HCT116 (cell line): Measurements from ENCODE around the gene MARCHF7. TPM values are rescaled to one million over a fixed set of nuclear protein-coding genes. Genes with fewer than 3 reads are reported as not detected.

ENCODE experiments used
- ATAC-seq: fragments of 200-7000 bp; cut with Tn5 transposase; 2 replicates; pipeline ENCODE4 v1.9.1; 2020; ENCODE audit warnings: mild to moderate bottlenecking, moderate library complexity
- Bru-seq: library from RNA; stranded (reverse); fragments of 400-500 nt; gene quantifications from one replicate; lab custom pipeline; 2021; lab: Mats Ljungman, UMichigan
- BruChase-seq, 2 experiments: library from RNA; stranded (reverse); fragments of 400-500 nt; gene quantifications; one replicate each; lab custom pipeline; 2021; lab: Mats Ljungman, UMichigan
- BruUV-seq: library from RNA; stranded (reverse); fragments of 400-500 nt; replicated peaks from 2 replicates; lab custom pipeline; 2021; lab: Mats Ljungman, UMichigan
- CTCF ChIA-PET: fragments of 300-600 bp; sonication (Branson Sonifier 250); formaldehyde crosslinking; loops from one replicate; lab custom pipeline; 2021; ENCODE audit warnings: antibody characterized with exemption; lab: Charles Lee
- POLR2A ChIA-PET: fragments of 300-600, 350-600 bp; sonication (Branson Sonifier 250); formaldehyde crosslinking; loops from one replicate; lab custom pipeline; 2021; ENCODE audit warnings: antibody characterized with exemption; lab: Charles Lee
- RAD21 ChIA-PET, 2 experiments: fragments of 300-600 bp; sonication (Branson Sonifier 250); formaldehyde crosslinking; loops; one replicate each; lab custom pipeline; 2023; ENCODE audit warnings: low total read pairs in 2 of 2; ENCODE audit not compliant: uncharacterized antibody in 2 of 2, unreplicated experiment in 2 of 2, low non-redundant PET in 1 of 2; lab: Charles Lee
- DNase-seq: peaks from one replicate; pipeline ENCODE4 v3.0.0-alpha.2; 2010; ENCODE audit warnings: low read depth, low spot score
- H2AFZ ChIP-seq: fragments of 200-600 bp; shearing (Covaris generic), sonication (generic); 2 replicates; pipeline ENCODE4 v1.6.1; 2017; ENCODE audit warnings: low read depth, mixed run types, mixed read lengths, antibody characterized with exemption, low read length; ENCODE audit not compliant: poor library complexity, severe bottlenecking
- H3K27ac ChIP-seq: 2 replicates; pipeline ENCODE4 v1.5.1; 2012; ENCODE audit warnings: low read depth, low read length
- H3K27me3 ChIP-seq: fragments of 200-600 bp; sonication (generic); 2 replicates; pipeline ENCODE4 v1.6.1; 2016; ENCODE audit warnings: mixed run types, low read length, mixed read lengths; ENCODE audit not compliant: insufficient read depth
- H3K36me3 ChIP-seq, 2 experiments: fragments of 200-500 bp in 1 of 2; fragments of 200-600 bp in 1 of 2; sonication (Bioruptor generic) in 1 of 2; sonication (generic) in 1 of 2; 2 replicates each; pipeline versions ENCODE4 v1.5.1 to v1.6.1; 2014 to 2016; ENCODE audit warnings: low read length in 2 of 2, inconsistent platforms in 1 of 2, mixed read lengths in 1 of 2, mixed run types in 1 of 2; ENCODE audit not compliant: insufficient read depth in 2 of 2, control insufficient read depth in 1 of 2
- H3K4me1 ChIP-seq, 2 experiments: fragments of 200-600 bp in 1 of 2; sonication (generic) in 1 of 2; 2 replicates each; pipeline versions ENCODE4 v1.5.1 to v1.6.1; 2012 to 2017; ENCODE audit warnings: low read length in 2 of 2, inconsistent platforms in 1 of 2, mild to moderate bottlenecking in 1 of 2, mixed read lengths in 1 of 2, mixed run types in 1 of 2, moderate library complexity in 1 of 2; ENCODE audit not compliant: insufficient read depth in 2 of 2, control insufficient read depth in 1 of 2
- H3K4me2 ChIP-seq: fragments of 200-600 bp; sonication (generic); 2 replicates; pipeline ENCODE4 v1.6.1; 2017; ENCODE audit warnings: mixed run types, low read length, mixed read lengths
- H3K4me3 ChIP-seq, 2 experiments: fragments of 200-600 bp in 1 of 2; sonication (generic) in 1 of 2; replicated peaks in 1 of 2; 2 replicates each; pipeline ENCODE4 v1.5.1; 2011 to 2016; ENCODE audit warnings: low read length in 2 of 2, control low read depth in 1 of 2, low read depth in 1 of 2, mild to moderate bottlenecking in 1 of 2, mixed read lengths in 1 of 2, mixed run types in 1 of 2
- H3K79me2 ChIP-seq: fragments of 200-600 bp; sonication (generic); 2 replicates; pipeline ENCODE4 v1.6.1; 2017; ENCODE audit warnings: mild to moderate bottlenecking, mixed run types, low read length, moderate library complexity, mixed read lengths; ENCODE audit not compliant: insufficient read depth
- H3K9ac ChIP-seq: fragments of 200-600 bp; sonication (generic); 2 replicates; pipeline ENCODE4 v1.6.1; 2016; ENCODE audit warnings: low read length, mixed read lengths
- H3K9me2 ChIP-seq: fragments of 200-600 bp; sonication (generic), shearing (Covaris generic); 2 replicates; pipeline ENCODE4 v1.6.1; 2017; ENCODE audit warnings: mixed run types, mild to moderate bottlenecking, moderate library complexity; ENCODE audit not compliant: insufficient read depth
- H3K9me3 ChIP-seq, 2 experiments: fragments of 200-500 bp in 1 of 2; fragments of 200-600 bp in 1 of 2; sonication (Bioruptor generic) in 1 of 2; sonication (generic) in 1 of 2; 2 replicates each; pipeline ENCODE4 v1.6.1; 2014 to 2017; ENCODE audit warnings: low read length in 2 of 2, mixed read lengths in 2 of 2, inconsistent platforms in 1 of 2, low read depth in 1 of 2, mild to moderate bottlenecking in 1 of 2, mixed run types in 1 of 2, moderate library complexity in 1 of 2; ENCODE audit not compliant: control insufficient read depth in 1 of 2, insufficient read depth in 1 of 2
- H4K20me1 ChIP-seq: fragments of 200-600 bp; sonication (generic), shearing (Covaris generic); 2 replicates; pipeline ENCODE4 v1.6.1; 2017; ENCODE audit warnings: mixed run types, mild to moderate bottlenecking, moderate library complexity; ENCODE audit not compliant: insufficient read depth
- CBX3 ChIP-seq: IDR thresholded peaks from 2 replicates; pipeline ENCODE4 v1.6.1; 2012; ENCODE audit warnings: low read depth
- CEBPB ChIP-seq: IDR thresholded peaks from 2 replicates; pipeline ENCODE4 v1.6.1; 2012; ENCODE audit warnings: low read depth
- EGR1 ChIP-seq: IDR thresholded peaks from 2 replicates; pipeline ENCODE4 v1.6.1; 2012; ENCODE audit warnings: low read depth
- ELF1 ChIP-seq: IDR thresholded peaks from 2 replicates; pipeline ENCODE4 v1.6.1; 2012; ENCODE audit warnings: low read depth, borderline replicate concordance
- POLR2A ChIP-seq: IDR thresholded peaks from 2 replicates; pipeline ENCODE4 v1.7.0; 2011; ENCODE audit warnings: borderline replicate concordance; ENCODE audit not compliant: insufficient read depth, insufficient read length; ENCODE audit errors: extremely low read depth
- POLR2AphosphoS5 ChIP-seq: IDR thresholded peaks from 2 replicates; pipeline ENCODE4 v1.6.1; 2011; ENCODE audit warnings: mild to moderate bottlenecking, low read depth, low read length, moderate library complexity
- RAD21 ChIP-seq: IDR thresholded peaks from 2 replicates; pipeline ENCODE4 v1.6.1; 2012; ENCODE audit warnings: low read depth, mild to moderate bottlenecking
- SIN3A ChIP-seq: IDR thresholded peaks from 2 replicates; pipeline ENCODE4 v1.6.1; 2012; ENCODE audit warnings: low read depth
- SP1 ChIP-seq: IDR thresholded peaks from 2 replicates; pipeline ENCODE4 v1.6.1; 2012; ENCODE audit warnings: low read depth
- SRF ChIP-seq: IDR thresholded peaks from 2 replicates; pipeline ENCODE4 v1.6.1; 2012; ENCODE audit warnings: low read depth
- TCF7L2 ChIP-seq: IDR thresholded peaks from 2 replicates; pipeline ENCODE4 v1.7.0; 2011; ENCODE audit warnings: borderline replicate concordance, inconsistent platforms; ENCODE audit not compliant: insufficient read depth, insufficient read length; ENCODE audit errors: extremely low read depth
- YY1 ChIP-seq: IDR thresholded peaks from 2 replicates; pipeline ENCODE4 v1.6.1; 2011; ENCODE audit warnings: low read length, low read depth, moderate library complexity, mild to moderate bottlenecking; ENCODE audit not compliant: insufficient replicate concordance; ENCODE audit errors: extremely low read depth
- ZFX ChIP-seq: fragments of 450-650 bp; IDR thresholded peaks from 2 replicates; pipeline ENCODE4 v1.6.1; 2017
- ZNF274 ChIP-seq: fragments of 200-500 bp; sonication (Bioruptor generic); IDR thresholded peaks from 2 replicates; pipeline ENCODE4 v1.6.1; 2014; ENCODE audit warnings: mild to moderate bottlenecking, low read depth, low read length, inconsistent platforms
- intact Hi-C: fragments of 100-400 bp; cut with micrococcal nuclease; formaldehyde crosslinking; loops from 2 replicates; pipeline ENCODE4 v1.10.0; 2022
- long read RNA-seq: library from polyadenylated mRNA; unstranded; transcript quantifications from one replicate; pipeline ENCODE4 v2.0.0, GENCODE V29; 2021; ENCODE audit not compliant: unreplicated experiment
- polyA plus RNA-seq: library from polyadenylated mRNA; unstranded; fragments of >200 nt; gene quantifications from 2 replicates; pipeline ENCODE4 v1.2.1, GENCODE V29; 2012; ENCODE audit warnings: missing spikeins
- total RNA-seq: library from RNA; stranded (reverse); gene quantifications from one replicate; pipeline ENCODE4 v1.2.1, GENCODE V29; 2021; ENCODE audit not compliant: unreplicated experiment
- TF ChIP-seq, protein P1 (sequence below): IDR thresholded peaks from 2 replicates; pipeline ENCODE4 v1.6.1; 2011; ENCODE audit warnings: mild to moderate bottlenecking, low read length, moderate library complexity; ENCODE audit not compliant: insufficient replicate concordance; ENCODE audit errors: extremely low read depth
- TF ChIP-seq, protein P2 (sequence below): IDR thresholded peaks from 2 replicates; pipeline ENCODE4 v1.6.1; 2012
- TF ChIP-seq, protein P3 (sequence below), 3 experiments: fragments of 200-600 bp in 1 of 3; sonication (generic) in 1 of 3; IDR thresholded peaks in 2 of 3; conservative IDR thresholded peaks in 1 of 3; 2 replicates each; pipeline ENCODE4 v1.5.1; 2012 to 2017; ENCODE audit warnings: low read depth in 2 of 3, low read length in 2 of 3, antibody characterized with exemption in 1 of 3, borderline replicate concordance in 1 of 3, control low read depth in 1 of 3, mild to moderate bottlenecking in 1 of 3, mixed read lengths in 1 of 3, mixed run types in 1 of 3, moderate library complexity in 1 of 3; ENCODE audit not compliant: insufficient read depth in 1 of 3

Gene MARCHF7, protein sequence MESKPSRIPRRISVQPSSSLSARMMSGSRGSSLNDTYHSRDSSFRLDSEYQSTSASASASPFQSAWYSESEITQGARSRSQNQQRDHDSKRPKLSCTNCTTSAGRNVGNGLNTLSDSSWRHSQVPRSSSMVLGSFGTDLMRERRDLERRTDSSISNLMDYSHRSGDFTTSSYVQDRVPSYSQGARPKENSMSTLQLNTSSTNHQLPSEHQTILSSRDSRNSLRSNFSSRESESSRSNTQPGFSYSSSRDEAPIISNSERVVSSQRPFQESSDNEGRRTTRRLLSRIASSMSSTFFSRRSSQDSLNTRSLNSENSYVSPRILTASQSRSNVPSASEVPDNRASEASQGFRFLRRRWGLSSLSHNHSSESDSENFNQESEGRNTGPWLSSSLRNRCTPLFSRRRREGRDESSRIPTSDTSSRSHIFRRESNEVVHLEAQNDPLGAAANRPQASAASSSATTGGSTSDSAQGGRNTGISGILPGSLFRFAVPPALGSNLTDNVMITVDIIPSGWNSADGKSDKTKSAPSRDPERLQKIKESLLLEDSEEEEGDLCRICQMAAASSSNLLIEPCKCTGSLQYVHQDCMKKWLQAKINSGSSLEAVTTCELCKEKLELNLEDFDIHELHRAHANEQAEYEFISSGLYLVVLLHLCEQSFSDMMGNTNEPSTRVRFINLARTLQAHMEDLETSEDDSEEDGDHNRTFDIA
- 65.9 TPM for total RNA-seq
- polyA plus RNA-seq: 26.7 and 31.8 TPM in 2 replicates
- Bru-seq, nascent RNA: percentile 97 among the genes with signal in this experiment
- BruChase-seq, experiment 1, labeled RNA remaining after a 6-hour chase: percentile 86 among the genes with signal in this experiment
- BruChase-seq, experiment 2, labeled RNA remaining after a 2-hour chase: percentile 96 among the genes with signal in this experiment
- long read RNA-seq, full-length matches to known transcripts: 68 of 276 reads
- long read RNA-seq, partial matches to known transcripts: 7 of 276 reads
- long read RNA-seq, other reads (novel, unspliced or antisense): 201 of 276 reads

DNA sequence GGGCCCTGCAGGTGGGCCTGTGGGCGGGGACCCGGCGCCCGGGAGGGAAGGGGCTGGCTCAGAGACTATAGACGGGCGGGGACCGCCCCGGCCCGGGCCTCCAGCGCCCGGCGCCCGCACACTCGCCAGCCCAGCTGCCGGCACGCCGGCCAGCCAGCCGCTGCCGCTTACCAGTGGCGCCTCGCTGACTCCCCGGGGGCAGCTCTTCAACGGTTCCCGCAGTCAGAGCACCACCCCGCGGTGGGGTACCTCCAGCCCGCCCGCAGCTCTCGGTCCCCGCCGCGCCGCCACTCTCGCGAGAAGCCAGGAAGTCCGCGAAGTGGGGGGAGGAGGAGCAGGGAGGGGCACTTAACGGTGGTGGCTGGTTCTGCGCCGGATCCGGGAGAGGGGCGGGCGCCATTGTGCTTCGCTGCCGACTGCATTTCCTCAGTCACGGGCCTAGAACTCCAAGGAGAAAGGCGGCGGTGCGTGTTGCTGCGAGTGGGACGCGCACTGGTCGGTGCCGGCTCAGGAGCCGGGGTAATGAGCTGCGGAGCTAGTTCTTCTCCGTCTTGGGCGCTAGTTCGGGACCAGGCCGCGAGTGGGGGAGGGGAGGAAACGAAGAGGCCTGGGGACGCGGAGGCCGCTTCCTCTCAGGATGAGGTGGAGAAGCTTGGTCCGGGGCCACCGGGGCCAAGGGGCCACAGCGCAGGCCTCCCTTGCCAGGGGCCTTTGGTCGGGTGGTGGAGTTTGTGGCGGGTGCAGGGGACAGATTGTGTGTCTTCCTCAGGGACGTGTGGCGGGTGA, at the start of gene MARCHF7:
TSS of gene MARCHF7 (plus strand) at position 364 of the 786 bp plus-strand sequence. CDS start 16,517 bp downstream, outside the sequence.
- Histone ChIP-seq H3K4me2 (peak within 1 kb of the TSS; percentile 75), H3K27me3 (no peaks in the 10 kb centered on the region), H3K36me3 (peaks cover 13 to 18% of the 10 kb centered on the region in 2 experiments; a peak in 3 of 4 replicates), H3K9me3 (no peaks in the 10 kb centered on the region), H3K9ac (peak within 1 kb of the TSS; percentile 98), H4K20me1 (peaks cover 14% of the 10 kb centered on the region; the same call in 1 of the 2 replicates), H2AFZ (peak within 1 kb of the TSS; percentile 73), H3K27ac (peak within 1 kb of the TSS; percentile 93), H3K9me2 (no peaks in the 10 kb centered on the region)
- ChIA-PET POLR2A (interaction anchor here (0.6 to 1.6 kb wide), 9 partner anchors 9 to 422 kb away, joined by 3 to 6 read pairs (median 4); no protein-coding TSS in a partner anchor), CTCF (interaction anchor here (0.6 to 1.4 kb wide), 5 partner anchors 9 to 928 kb away, joined by 3 to 4 read pairs (median 4); no protein-coding TSS in a partner anchor), RAD21 (interaction anchor here (0.6 to 1.5 kb wide), 7 partner anchors 74 to 716 kb away, joined by 3 to 5 read pairs (median 4); no protein-coding TSS in a partner anchor)
- peak; percentile 94 for ATAC-seq
- no TSS peak for BruUV-seq
- peak; percentile 89 for DNase-seq
- intact Hi-C loops: loop anchor here (5.0 to 10.0 kb wide), 7 partner anchors 95 to 808 kb away; partner anchors contain the start of gene BAZ2B
- peak; percentile 95 for TF ChIP-seq POLR2AphosphoS5
- TF ChIP-seq EGR1: no peak
- TF ChIP-seq YY1: peak; percentile 86
- TF ChIP-seq, protein P1, sequence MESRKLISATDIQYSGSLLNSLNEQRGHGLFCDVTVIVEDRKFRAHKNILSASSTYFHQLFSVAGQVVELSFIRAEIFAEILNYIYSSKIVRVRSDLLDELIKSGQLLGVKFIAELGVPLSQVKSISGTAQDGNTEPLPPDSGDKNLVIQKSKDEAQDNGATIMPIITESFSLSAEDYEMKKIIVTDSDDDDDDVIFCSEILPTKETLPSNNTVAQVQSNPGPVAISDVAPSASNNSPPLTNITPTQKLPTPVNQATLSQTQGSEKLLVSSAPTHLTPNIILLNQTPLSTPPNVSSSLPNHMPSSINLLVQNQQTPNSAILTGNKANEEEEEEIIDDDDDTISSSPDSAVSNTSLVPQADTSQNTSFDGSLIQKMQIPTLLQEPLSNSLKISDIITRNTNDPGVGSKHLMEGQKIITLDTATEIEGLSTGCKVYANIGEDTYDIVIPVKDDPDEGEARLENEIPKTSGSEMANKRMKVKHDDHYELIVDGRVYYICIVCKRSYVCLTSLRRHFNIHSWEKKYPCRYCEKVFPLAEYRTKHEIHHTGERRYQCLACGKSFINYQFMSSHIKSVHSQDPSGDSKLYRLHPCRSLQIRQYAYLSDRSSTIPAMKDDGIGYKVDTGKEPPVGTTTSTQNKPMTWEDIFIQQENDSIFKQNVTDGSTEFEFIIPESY: peak; percentile 99
- TF ChIP-seq CBX3: peak; percentile 84; the same call in 1 of the 2 replicates
- TF ChIP-seq SP1: peak; percentile 46
- TF ChIP-seq ZNF274: no peak
- TF ChIP-seq ELF1: no peak
- peak; percentile 84 for TF ChIP-seq SIN3A
- TF ChIP-seq TCF7L2: peak; percentile 32
- TF ChIP-seq, protein P2, sequence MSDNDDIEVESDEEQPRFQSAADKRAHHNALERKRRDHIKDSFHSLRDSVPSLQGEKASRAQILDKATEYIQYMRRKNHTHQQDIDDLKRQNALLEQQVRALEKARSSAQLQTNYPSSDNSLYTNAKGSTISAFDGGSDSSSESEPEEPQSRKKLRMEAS: peak; percentile 32; the same call in 1 of the 2 replicates
- TF ChIP-seq CEBPB: no peak
- TF ChIP-seq, protein P3, sequence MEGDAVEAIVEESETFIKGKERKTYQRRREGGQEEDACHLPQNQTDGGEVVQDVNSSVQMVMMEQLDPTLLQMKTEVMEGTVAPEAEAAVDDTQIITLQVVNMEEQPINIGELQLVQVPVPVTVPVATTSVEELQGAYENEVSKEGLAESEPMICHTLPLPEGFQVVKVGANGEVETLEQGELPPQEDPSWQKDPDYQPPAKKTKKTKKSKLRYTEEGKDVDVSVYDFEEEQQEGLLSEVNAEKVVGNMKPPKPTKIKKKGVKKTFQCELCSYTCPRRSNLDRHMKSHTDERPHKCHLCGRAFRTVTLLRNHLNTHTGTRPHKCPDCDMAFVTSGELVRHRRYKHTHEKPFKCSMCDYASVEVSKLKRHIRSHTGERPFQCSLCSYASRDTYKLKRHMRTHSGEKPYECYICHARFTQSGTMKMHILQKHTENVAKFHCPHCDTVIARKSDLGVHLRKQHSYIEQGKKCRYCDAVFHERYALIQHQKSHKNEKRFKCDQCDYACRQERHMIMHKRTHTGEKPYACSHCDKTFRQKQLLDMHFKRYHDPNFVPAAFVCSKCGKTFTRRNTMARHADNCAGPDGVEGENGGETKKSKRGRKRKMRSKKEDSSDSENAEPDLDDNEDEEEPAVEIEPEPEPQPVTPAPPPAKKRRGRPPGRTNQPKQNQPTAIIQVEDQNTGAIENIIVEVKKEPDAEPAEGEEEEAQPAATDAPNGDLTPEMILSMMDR (IDR thresholded peaks at IDR 0.05 in 2 of 3, conservative IDR thresholded peaks at IDR 0.05 in 1 of 3; ENCODE audit: borderline replicate concordance in 1 of 3, insufficient read depth in 1 of 3, low read depth in 2 of 3, low read length in 2 of 3): peak; percentile 48 to 63 (median 57); a peak in 5 of 6 replicates
- TF ChIP-seq ZFX: peak; percentile 100
- peak; percentile 48 for TF ChIP-seq POLR2A
- no peak for TF ChIP-seq SRF
- TF ChIP-seq RAD21: peak; percentile 90
- TF ChIP-seq, all 23 proteins: peak for 12
- Histone ChIP-seq H3K79me2 (peaks cover 50% of the 10 kb centered on the region), H3K4me1 (peaks cover 8 to 25% of the 10 kb centered on the region in 2 experiments; a peak in 3 of 4 replicates), H3K4me3 (peak within 1 kb of the TSS; percentile 96 to 98)
